Stomach (tissue), 9 donors: ENCODE results near the gene GLTPD2. TPM values are rescaled to one million over a fixed set of nuclear protein-coding genes. Genes with fewer than 3 reads are reported as not detected.
A peak's percentile ranks its signal among the peaks of the same experiment; 100 is the strongest.

Experiments
- DNase-seq, 2 donors: peaks; one replicate each; pipeline versions ENCODE4 v3.0.0 to v3.0.0-alpha.2; 2013 to 2019
- H3K27ac ChIP-seq, 5 donors: fragments of 200-600 bp in 4 of 5; sonication (generic) in 4 of 5; one replicate each; pipeline ENCODE4 v1.5.1; 2013 to 2019; ENCODE audit warnings: mild to moderate bottlenecking in 1 of 5, moderate library complexity in 1 of 5
- H3K27me3 ChIP-seq, 3 donors: fragments of 200-600 bp; sonication (generic); one replicate each; pipeline ENCODE4 v1.5.1; 2017 to 2019; ENCODE audit warnings: mixed run types in 1 of 3
- H3K36me3 ChIP-seq, 4 donors: fragments of 200-600 bp; sonication (generic); 1 replicate in 3 of 4; 2 replicates in 1 of 4; pipeline ENCODE4 v1.5.1; 2016 to 2019
- H3K4me1 ChIP-seq, 4 donors: fragments of 200-600 bp; sonication (generic); one replicate each; pipeline ENCODE4 v1.5.1; 2016 to 2019
- H3K4me3 ChIP-seq, 4 donors: fragments of 200-600 bp; sonication (generic) in 3 of 4; one replicate each; pipeline ENCODE4 v1.5.1; 2016 to 2019; ENCODE audit warnings: mild to moderate bottlenecking in 1 of 4
- H3K9me3 ChIP-seq, 4 donors: fragments of 200-600 bp; sonication (generic); one replicate each; pipeline ENCODE4 v1.5.1; 2016 to 2019
- CTCF ChIP-seq, 7 experiments: fragments of 450-650 bp in 4 of 7; fragments of 200-600 bp in 3 of 7; sonication (generic) in 3 of 7; IDR thresholded peaks; one replicate each; pipeline ENCODE4 v1.5.1; 2016 to 2019; ENCODE audit warnings: antibody characterized with exemption in 7 of 7, control low read depth in 2 of 7, mild to moderate bottlenecking in 1 of 7
- EP300 ChIP-seq: sonication (generic); formaldehyde crosslinking; IDR thresholded peaks from one replicate; pipeline ENCODE4 v1.6.1; 2017; ENCODE audit warnings: antibody characterized with exemption
- POLR2A ChIP-seq, 4 donors: fragments of 450-650 bp; IDR thresholded peaks; one replicate each; pipeline ENCODE4 v1.6.1; 2016; ENCODE audit warnings: antibody characterized with exemption in 4 of 4, control low read depth in 2 of 4, mild to moderate bottlenecking in 1 of 4, moderate library complexity in 1 of 4
- POLR2AphosphoS5 ChIP-seq, 3 donors: sonication (generic); formaldehyde crosslinking; IDR thresholded peaks; one replicate each; pipeline ENCODE4 v1.6.1; 2016; ENCODE audit warnings: antibody characterized with exemption in 3 of 3
- WGBS, 5 donors: extraction: QIAGEN DNeasy Blood & Tissue Kit in 3 of 5; methylation state at CpG; one replicate each; pipeline versions ENCODE4 v1.1.5 to v1.1.7; 2013 to 2018; 5-methylcytosine and 5-hydroxymethylcytosine counted together
- intact Hi-C: fragments of 100-400 bp; cut with DNase I; formaldehyde crosslinking; loops from one replicate; pipeline ENCODE4 v1.15.1; 2023; ENCODE audit warnings: low total_unique reads
- polyA plus RNA-seq, 3 donors: library from polyadenylated mRNA; stranded (reverse); fragments of 200-250 nt; gene quantifications; one replicate each; pipeline ENCODE4 v1.2.3, GENCODE V29; 2013
- total RNA-seq, 5 donors: library from RNA; depleted of rRNA; stranded (reverse); fragments of >200 nt; gene quantifications; one replicate each; pipeline versions ENCODE4 v1.1.0 to v1.2.3, GENCODE V29; 2014 to 2016
- donor health status: healthy with polysubstance abuse.
- donor health status: Bipolar disorder and iron deficiency.
- donor health status: healthy.

GLTPD2 gene
- total and polyA plus RNA-seq, 8 donors = 0.15 TPM; not detected in 7

GRCh38 chr17:4786106-4786511 lies 2.7 kb upstream of the GLTPD2 start, which contains the start of gene VMO1:
Gene VMO1, minus strand, starts transcription at chr17:4786364. Its CDS starts 12 bp downstream, at chr17:4786352.
- peak in 1 of 2 donors; percentile 51 for DNase-seq
- H3K4me1 ChIP-seq = peaks cover 39 to 58% (median 48%) of the 10 kb centered on the region in 4 donors
- peaks cover 0 to 61% (median 17%) of the 10 kb centered on the region in 3 donors for H3K27me3 ChIP-seq
- no peak for TF ChIP-seq POLR2A (IDR thresholded peaks at IDR 0.05)
- no peak for TF ChIP-seq CTCF (IDR thresholded peaks at IDR 0.05)
- no peak for TF ChIP-seq EP300
- TF ChIP-seq POLR2AphosphoS5 (IDR thresholded peaks at IDR 0.05) = no peak
- intact Hi-C loops = loop anchor here (5.0 to 10.0 kb wide), 3 partner anchors 51 to 96 kb away; partner anchors contain the start of genes CXCL16, MED11, PELP1 and ZMYND15
- no peaks in the 10 kb centered on the region for H3K9me3 ChIP-seq
- peak within 1 kb of the TSS; percentile 18 to 33 (median 32) for H3K4me3 ChIP-seq
- no peaks in the 10 kb centered on the region for H3K36me3 ChIP-seq
- WGBS, 5 donors = 1 to 12% (median 8%) methylated on average over 11 to 24 of the region's 24 CpGs
- H3K27ac ChIP-seq = peak within 1 kb of the TSS in 2 of 5 donors; percentile 1 to 37

- H3K36me3 ChIP-seq = no peaks in the 10 kb centered on the region
- H3K4me1 ChIP-seq = peaks cover 39 to 59% (median 48%) of the 10 kb centered on the region in 4 donors
- peak in 1 of 2 donors; percentile 38 for DNase-seq
- H3K9me3 ChIP-seq = no peaks in the 10 kb centered on the region
- peaks cover 0 to 57% (median 17%) of the 10 kb centered on the region in 3 donors for H3K27me3 ChIP-seq
- TF ChIP-seq POLR2AphosphoS5 (IDR thresholded peaks at IDR 0.05) = no peak
- no peak for TF ChIP-seq POLR2A (IDR thresholded peaks at IDR 0.05)
- no peak for TF ChIP-seq CTCF (IDR thresholded peaks at IDR 0.05)
- TF ChIP-seq EP300 = no peak
- peak overlapping the region in 1 of 5 donors; percentile 37 for H3K27ac ChIP-seq
- H3K4me3 ChIP-seq = peak overlapping the region; percentile 18 to 33 (median 32)
- intact Hi-C loops = loop anchor here (5.0 to 10.0 kb wide), 3 partner anchors 52 to 96 kb away; partner anchors contain the start of genes CXCL16, MED11, PELP1 and ZMYND15
- WGBS, 5 donors = 14 to 26% (median 16%) methylated on average over 6 of the region's 6 CpGs
Observed at GRCh38 chr17:4786516-4786915, 2.2 kb upstream of the GLTPD2 start.

GRCh38 chr17:4788159-4788806 lies 481 bp upstream of the GLTPD2 start:
- no peak for TF ChIP-seq EP300
- no peak for TF ChIP-seq POLR2AphosphoS5 (IDR thresholded peaks at IDR 0.05)
- TF ChIP-seq POLR2A (IDR thresholded peaks at IDR 0.05) = no peak
- no peak for TF ChIP-seq CTCF (IDR thresholded peaks at IDR 0.05)
- H3K4me3 ChIP-seq = peak overlapping the region in 3 of 4 donors; percentile 54 to 76 (median 64)
- DNase-seq = no peak
- 73 to 83% (median 77%) methylated on average over 14 of the region's 14 CpGs for WGBS, 5 donors
- H3K9me3 ChIP-seq = no peaks in the 10 kb centered on the region
- H3K27ac ChIP-seq = peak overlapping the region in 2 of 5 donors; percentile 98
- no peaks in the 10 kb centered on the region for H3K36me3 ChIP-seq
- peaks cover 39 to 59% (median 48%) of the 10 kb centered on the region in 4 donors for H3K4me1 ChIP-seq
- H3K27me3 ChIP-seq = peaks cover 0 to 39% (median 12%) of the 10 kb centered on the region in 3 donors
- intact Hi-C loops = loop anchor here (5.0 to 10.0 kb wide), 3 partner anchors 53 to 94 kb away; partner anchors contain the start of genes CXCL16, MED11, PELP1 and ZMYND15

GRCh38 chr17:4789701-4789950 lies 862 bp downstream of the GLTPD2 start:
- H3K27me3 ChIP-seq = peaks cover 0 to 26% (median 12%) of the 10 kb centered on the region in 3 donors
- intact Hi-C loops = loop anchor here (5.0 to 10.0 kb wide), 3 partner anchors 55 to 93 kb away; partner anchors contain the start of genes CXCL16, MED11, PELP1 and ZMYND15

More at GRCh38 chr17:4789701-4789950, 862 bp downstream of the GLTPD2 start:
- WGBS, 5 donors = 0 to 20% (median 1%) methylated on average over 1 to 25 of the region's 25 CpGs
- Histone ChIP-seq H3K36me3 (no peaks in the 10 kb centered on the region), H3K27ac (peak overlapping the region; percentile 94 to 99 (median 98)), H3K4me3 (peak overlapping the region; percentile 54 to 76 (median 66)), H3K9me3 (no peaks in the 10 kb centered on the region), H3K4me1 (peaks cover 39 to 59% (median 48%) of the 10 kb centered on the region in 4 donors)
- TF ChIP-seq POLR2A (IDR thresholded peaks at IDR 0.05) (no peak), CTCF (IDR thresholded peaks at IDR 0.05) (no peak), EP300 (no peak), POLR2AphosphoS5 (IDR thresholded peaks at IDR 0.05) (no peak)
- DNase-seq = no peak
